Tibial nerve (tissue), 4 donors: ENCODE measurements around the gene ORMDL2. TPM values are rescaled to one million over a fixed set of nuclear protein-coding genes. Genes with fewer than 3 reads are reported as not detected.
"Not testable (repeated sequence)": the region's sequence is repeated elsewhere in the genome, so short reads cannot be mapped to it uniquely, and the experiment has no call there.

Experiments
- DNase-seq, 2 donors: peaks; one replicate each; pipeline ENCODE4 v3.0.0-alpha.2; 2019; ENCODE audit warnings: low spot score in 2 of 2
- H3K27ac ChIP-seq, 4 donors: fragments of 200-600 bp; sonication (generic) in 3 of 4; one replicate each; pipeline ENCODE4 v1.5.1; 2017 to 2019; ENCODE audit warnings: mild to moderate bottlenecking in 1 of 4
- H3K27me3 ChIP-seq, 2 donors: fragments of 200-600 bp; sonication (generic) in 1 of 2; one replicate each; pipeline versions ENCODE4 v1.5.1 to v1.6.0; 2017 to 2019
- H3K36me3 ChIP-seq, 3 donors: fragments of 200-600 bp; sonication (generic); one replicate each; pipeline ENCODE4 v1.5.1; 2018 to 2019
- H3K4me1 ChIP-seq, 4 donors: fragments of 200-600 bp; sonication (generic) in 3 of 4; one replicate each; pipeline ENCODE4 v1.5.1; 2017 to 2019
- H3K4me3 ChIP-seq, 4 donors: fragments of 200-600 bp; sonication (generic) in 3 of 4; one replicate each; pipeline ENCODE4 v1.5.1; 2017 to 2019; ENCODE audit warnings: mild to moderate bottlenecking in 1 of 4, moderate library complexity in 1 of 4
- H3K9me3 ChIP-seq, 4 donors: fragments of 200-600 bp; sonication (generic) in 3 of 4; one replicate each; pipeline ENCODE4 v1.5.1; 2017 to 2019
- CTCF ChIP-seq, 5 experiments: fragments of 200-600 bp in 3 of 5; fragments of 450-650 bp in 2 of 5; sonication (generic) in 3 of 5; IDR thresholded peaks; one replicate each; pipeline ENCODE4 v1.5.1; 2016 to 2019; ENCODE audit warnings: antibody characterized with exemption in 5 of 5, mild to moderate bottlenecking in 3 of 5, moderate library complexity in 2 of 5
- EP300 ChIP-seq, 2 donors: sonication (generic); formaldehyde crosslinking; IDR thresholded peaks; one replicate each; pipeline ENCODE4 v1.6.1; 2017; ENCODE audit warnings: antibody characterized with exemption in 2 of 2, mild to moderate bottlenecking in 1 of 2
- POLR2A ChIP-seq, 2 donors: fragments of 450-650 bp; IDR thresholded peaks; one replicate each; pipeline ENCODE4 v1.6.1; 2017; ENCODE audit warnings: antibody characterized with exemption in 2 of 2, mild to moderate bottlenecking in 2 of 2, moderate library complexity in 2 of 2
- WGBS, 2 donors: methylation state at CpG; one replicate each; pipeline ENCODE4 v1.1.5; 2018; 5-methylcytosine and 5-hydroxymethylcytosine counted together
- total RNA-seq, 4 donors: library from RNA; depleted of rRNA; stranded (reverse); fragments of >200 nt; gene quantifications; one replicate each; pipeline ENCODE4 v1.1.0, GENCODE V29; 2016

ORMDL2 gene
- total RNA-seq, 4 donors from 2014 or later, result 12.9 to 18.6 (median 14.5) TPM

GRCh38 chr12:55861871-55862270 lies 44.0 kb downstream of the ORMDL2 start:
- Histone ChIP-seq H3K27me3 (no peaks in the 10 kb centered on the region), H3K4me3 (no peak overlapping the region), H3K36me3 (no peaks in the 10 kb centered on the region), H3K27ac (no peak overlapping the region), H3K4me1 (no peaks in the 10 kb centered on the region), H3K9me3 (peaks cover 0 to 18% (median 5%) of the 10 kb centered on the region in 4 donors)
- DNase-seq, result no peak
- WGBS, 2 donors, result 78 to 79% methylated on average over 3 of the region's 3 CpGs
- TF ChIP-seq CTCF (IDR thresholded peaks at IDR 0.05) (no peak), EP300 (IDR thresholded peaks at IDR 0.05) (no peak), POLR2A (IDR thresholded peaks at IDR 0.05) (no peak)

GRCh38 chr12:55862286-55862685 lies 44.4 kb downstream of the ORMDL2 start:
- Histone ChIP-seq H3K4me3 (no peak overlapping the region), H3K4me1 (no peaks in the 10 kb centered on the region), H3K36me3 (no peaks in the 10 kb centered on the region), H3K9me3 (peaks cover 0 to 18% (median 5%) of the 10 kb centered on the region in 4 donors), H3K27ac (no peak overlapping the region), H3K27me3 (no peaks in the 10 kb centered on the region)
- TF ChIP-seq POLR2A (IDR thresholded peaks at IDR 0.05) (no peak), CTCF (IDR thresholded peaks at IDR 0.05) (no peak), EP300 (IDR thresholded peaks at IDR 0.05) (no peak)
- no peak for DNase-seq

GRCh38 chr12:55862931-55863330 lies 45.1 kb downstream of the ORMDL2 start:
- not testable (repeated sequence) for H3K36me3 ChIP-seq, DNase-seq, H3K27ac ChIP-seq, H3K27me3 ChIP-seq, H3K4me3 ChIP-seq, H3K4me1 ChIP-seq
- H3K9me3 ChIP-seq, result peaks cover 0 to 18% (median 5%) of the 10 kb centered on the region in 4 donors
- WGBS, 2 donors, result 96 to 97% methylated on average over 13 of the region's 13 CpGs

- H3K27ac ChIP-seq, result no peak overlapping the region
- H3K4me3 ChIP-seq, result no peak overlapping the region
- H3K36me3 ChIP-seq, result no peaks in the 10 kb centered on the region
- no peaks in the 10 kb centered on the region for H3K4me1 ChIP-seq
- whole genome bisulfite sequencing, 2 donors, result 93% methylated on average over 2 of the region's 2 CpGs
- H3K9me3 ChIP-seq, result peaks cover 0 to 18% (median 5%) of the 10 kb centered on the region in 4 donors
- H3K27me3 ChIP-seq, result no peaks in the 10 kb centered on the region
- no peak for TF ChIP-seq EP300 (IDR thresholded peaks at IDR 0.05)
- TF ChIP-seq CTCF (IDR thresholded peaks at IDR 0.05), result no peak
- TF ChIP-seq POLR2A (IDR thresholded peaks at IDR 0.05), result no peak
- no peak for DNase-seq
Observed at GRCh38 chr12:55865327-55865726, 47.5 kb downstream of the ORMDL2 start.

GRCh38 chr12:55866454-55867004 lies 48.7 kb downstream of the ORMDL2 start:
- DNase-seq, H3K4me1 ChIP-seq, H3K36me3 ChIP-seq: not testable (repeated sequence)

More at GRCh38 chr12:55866454-55867004, 48.7 kb downstream of the ORMDL2 start:
- H3K4me3 ChIP-seq, H3K27me3 ChIP-seq, H3K27ac ChIP-seq: not testable (repeated sequence)
- 99% methylated on average over 3 of the region's 3 CpGs for WGBS, 2 donors
- peaks cover 0 to 18% (median 5%) of the 10 kb centered on the region in 4 donors for H3K9me3 ChIP-seq

Other genes with a start within 250 kb of the ORMDL2 start
- not detected for gene OR2AP1, start 245.6 kb upstream of the ORMDL2 start, total RNA-seq
- gene OR10P1, start 181.1 kb upstream of the ORMDL2 start, total RNA-seq, result not detected
- 100 to 1,000 TPM; 118 to 192 (median 146) TPM for gene ITGA7, start 110.1 kb upstream of the ORMDL2 start, total RNA-seq
- 100 to 1,000 TPM; 212 to 322 (median 264) TPM for gene BLOC1S1, start 102.0 kb upstream of the ORMDL2 start, total RNA-seq
- gene RDH5, start 97.6 kb upstream of the ORMDL2 start, total RNA-seq, result 10 to 100 TPM; 28.0 to 54.6 (median 38.4) TPM
- 100 to 1,000 TPM; 478 to 624 (median 544) TPM for gene CD63, start 89.0 kb upstream of the ORMDL2 start, total RNA-seq
- gene GDF11, start 74.9 kb upstream of the ORMDL2 start, total RNA-seq, result 1 to 10 TPM; 1.8 to 5.7 (median 4.0) TPM
- gene SARNP, start 317 bp upstream of the ORMDL2 start, total RNA-seq, result 10 to 100 TPM; 33.3 to 62.8 (median 52.8) TPM
- gene DNAJC14, start 11.5 kb downstream of the ORMDL2 start, total RNA-seq, result 10 to 100 TPM; 34.5 to 51.2 (median 40.9) TPM
- gene MMP19, start 24.9 kb downstream of the ORMDL2 start, total RNA-seq, result 10 to 100 TPM in 1 of 4 donors, 1 to 10 TPM in 3; 3.1 to 35.1 (median 5.6) TPM
- 10 to 100 TPM; 25.3 to 53.4 (median 39.9) TPM for gene PYM1, start 109.9 kb downstream of the ORMDL2 start, total RNA-seq
- gene DGKA, start 113.1 kb downstream of the ORMDL2 start, total RNA-seq, result 100 to 1,000 TPM in 1 of 4 donors, 10 to 100 TPM in 3; 24.9 to 544 (median 34.3) TPM
- 1 to 10 TPM in 1 of 4 donors, under 1 TPM in 1, not detected in 2; 0.87 to 1.6 TPM for gene PMEL, start 148.0 kb downstream of the ORMDL2 start, total RNA-seq
- gene CDK2, start 148.8 kb downstream of the ORMDL2 start, total RNA-seq, result 10 to 100 TPM; 10.3 to 22.2 (median 13.8) TPM
- gene RAB5B, start 156.0 kb downstream of the ORMDL2 start, total RNA-seq, result 100 to 1,000 TPM in 1 of 4 donors, 10 to 100 TPM in 3; 71.7 to 111 (median 83.0) TPM
- gene SUOX, start 179.2 kb downstream of the ORMDL2 start, total RNA-seq, result 10 to 100 TPM; 20.4 to 39.1 (median 28.1) TPM
- 1 to 10 TPM; 3.8 to 9.6 (median 6.4) TPM for gene IKZF4, start 203.0 kb downstream of the ORMDL2 start, total RNA-seq
- gene RPS26, start 223.9 kb downstream of the ORMDL2 start, total RNA-seq, result 1,000 to 10,000 TPM in 2 of 4 donors, 100 to 1,000 TPM in 2; 308 to 1,324 (median 859) TPM